Brain microvascular endothelial cell (primary cell): Measurements from ENCODE around the gene MAPKAPK2.

Experiments used
- DNase-seq: peaks from one replicate; pipeline ENCODE4 v3.0.0-alpha.2; 2020
- H3K27ac ChIP-seq: fragments of 250-450 bp; sonication (Bioruptor Pico); 2 replicates; pipeline ENCODE4 v1.5.1; 2020; ENCODE audit warnings: mild to moderate bottlenecking, moderate library complexity
- H3K27me3 ChIP-seq: fragments of 250-450 bp; sonication (Bioruptor Pico); replicated peaks from 2 replicates; pipeline ENCODE4 v1.5.1; 2020; ENCODE audit warnings: mild to moderate bottlenecking
- H3K36me3 ChIP-seq: fragments of 250-450 bp; sonication (Bioruptor Pico); replicated peaks from 2 replicates; pipeline ENCODE4 v1.5.1; 2020; ENCODE audit warnings: mild to moderate bottlenecking
- H3K4me3 ChIP-seq: 2 replicates; pipeline ENCODE4 v1.5.1; 2011; ENCODE audit warnings: low read depth, mild to moderate bottlenecking, control low read depth, low read length, moderate library complexity
- CTCF ChIP-seq: IDR thresholded peaks from 2 replicates; pipeline ENCODE4 v1.5.1; 2011; ENCODE audit warnings: low read depth, mild to moderate bottlenecking, moderate library complexity, low read length, control low read depth, inconsistent platforms; ENCODE audit errors: missing control alignments
- in situ Hi-C: cut with HindIII; loops from 2 replicates; pipeline ENCODE4 v1.10.0; 2017; ENCODE audit warnings: low sequenced_read_pairs, low pct_ligation_motif_present

MAPKAPK2 gene

DNA sequence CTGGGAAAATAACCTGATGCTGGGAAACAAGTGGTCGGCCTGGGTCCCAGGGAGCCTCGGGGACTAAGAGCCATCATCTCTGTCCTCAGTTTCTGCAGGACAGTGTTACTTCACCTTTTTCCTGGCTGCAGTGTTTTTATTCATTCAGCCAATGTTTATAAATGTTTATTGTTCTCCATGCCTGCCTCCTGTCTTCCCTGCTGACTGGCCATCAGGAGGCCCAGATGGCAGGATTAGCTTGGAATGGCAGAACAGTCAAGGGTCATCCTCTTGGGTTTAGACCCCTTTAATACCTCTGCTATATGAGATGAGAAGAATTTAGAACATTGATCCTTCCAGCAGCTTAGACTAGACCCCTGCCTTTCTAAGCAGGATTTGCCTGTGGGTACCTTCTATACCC lies 13.3 kb downstream of the MAPKAPK2 start:
- in situ Hi-C loops = no loop called here

DNA sequence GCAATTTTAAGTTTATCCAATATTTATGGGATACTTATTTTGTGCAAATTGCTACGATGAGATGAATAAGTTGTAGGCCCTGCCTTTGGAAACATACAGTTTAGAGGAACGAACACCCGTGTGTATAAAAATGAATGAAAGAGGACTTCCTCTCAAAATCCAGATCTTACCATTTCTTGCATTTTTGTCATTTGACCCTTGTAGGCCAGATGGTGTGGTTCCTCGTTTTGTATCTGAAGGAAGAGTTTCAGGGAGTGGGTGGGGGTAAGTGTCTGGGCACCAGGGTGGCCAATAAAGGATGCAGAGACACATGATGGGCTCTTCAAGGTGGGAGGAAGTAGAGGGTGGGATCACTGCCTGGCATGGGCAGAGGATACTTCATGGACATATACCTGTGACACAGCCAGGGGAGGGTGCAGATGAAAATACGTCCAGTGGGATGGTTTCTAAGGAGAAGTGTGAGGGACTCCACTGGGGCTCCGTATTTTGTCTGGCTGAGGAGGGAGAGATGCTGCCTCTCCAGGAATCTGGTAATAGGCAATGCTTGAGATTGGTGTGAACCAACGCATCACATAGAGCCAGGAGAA lies 14.4 kb downstream of the MAPKAPK2 start:
- in situ Hi-C loops = no loop called here
- Histone ChIP-seq H3K36me3 (no peaks in the 10 kb centered on the region), H3K4me3 (no peak overlapping the region), H3K27ac (no peak overlapping the region), H3K27me3 (no peaks in the 10 kb centered on the region)
- TF ChIP-seq CTCF = no peak
- DNase-seq = no peak

More for the DNA sequence above, 13.3 kb downstream of the MAPKAPK2 start:
- no peak overlapping the region for H3K27ac ChIP-seq
- no peak overlapping the region for H3K4me3 ChIP-seq
- H3K27me3 ChIP-seq = no peaks in the 10 kb centered on the region
- no peaks in the 10 kb centered on the region for H3K36me3 ChIP-seq
- TF ChIP-seq CTCF = no peak
- DNase-seq = no peak

DNA sequence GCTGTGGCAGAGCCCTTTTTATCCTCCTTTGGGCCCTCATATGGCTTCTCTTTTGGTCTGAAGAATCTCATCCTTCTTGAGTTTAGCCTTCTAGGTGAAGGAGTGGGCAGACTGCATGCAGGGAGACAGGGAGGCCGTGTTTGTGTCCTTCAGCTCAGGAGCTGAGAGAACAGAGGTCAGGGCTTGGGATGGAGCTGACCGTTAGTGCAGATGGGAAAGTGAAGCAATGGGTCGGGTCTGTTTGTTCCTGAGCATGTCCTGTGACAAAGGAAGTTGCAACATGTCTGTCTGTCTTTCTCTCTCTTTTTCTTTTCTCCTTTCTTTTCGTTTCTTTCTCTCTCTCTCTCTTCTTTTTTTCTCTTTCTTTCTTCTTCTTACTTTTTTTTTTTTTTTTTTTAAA lies 14.9 kb downstream of the MAPKAPK2 start:
- DNase-seq = no peak
- in situ Hi-C loops = no loop called here
- Histone ChIP-seq H3K4me3 (no peak overlapping the region), H3K27ac (no peak overlapping the region), H3K36me3 (no peaks in the 10 kb centered on the region), H3K27me3 (no peaks in the 10 kb centered on the region)
- no peak for TF ChIP-seq CTCF

DNA sequence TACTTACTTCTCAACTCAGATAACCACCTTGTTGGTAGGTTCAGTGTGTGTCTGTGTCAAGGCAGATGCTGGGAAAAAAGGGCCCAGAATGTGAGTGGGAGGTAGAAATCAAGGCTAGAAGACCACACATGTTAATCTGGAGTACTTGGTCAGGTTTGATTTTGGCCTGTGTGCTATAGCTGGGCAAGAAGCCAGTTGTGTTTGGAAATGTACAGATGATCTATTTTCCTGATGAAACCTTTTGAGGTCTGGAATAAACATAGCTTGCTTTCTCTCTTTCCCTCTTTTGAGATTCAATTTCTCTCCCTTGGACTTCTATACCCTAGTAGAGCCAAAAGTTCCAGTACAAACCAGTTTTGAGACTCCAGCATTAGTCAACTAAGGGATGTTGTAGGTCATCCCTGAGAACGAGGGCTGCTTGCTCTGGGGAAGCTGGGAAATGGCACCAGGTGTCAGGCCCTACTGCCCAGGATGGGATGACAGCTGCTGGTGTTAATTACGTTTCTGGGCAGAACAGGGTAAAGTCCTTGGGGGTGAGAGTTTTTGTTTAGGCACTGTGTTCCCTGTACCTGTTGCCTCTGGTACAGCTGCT lies 15.8 kb downstream of the MAPKAPK2 start:
- Histone ChIP-seq H3K27ac (no peak overlapping the region), H3K36me3 (no peaks in the 10 kb centered on the region), H3K27me3 (no peaks in the 10 kb centered on the region), H3K4me3 (no peak overlapping the region)
- in situ Hi-C loops = no loop called here
- no peak for DNase-seq
- TF ChIP-seq CTCF = no peak

GRCh38 chr1:206702260-206702659 lies 17.6 kb downstream of the MAPKAPK2 start:
- in situ Hi-C loops = no loop called here
- Histone ChIP-seq H3K27me3 (no peaks in the 10 kb centered on the region), H3K4me3 (no peak overlapping the region), H3K27ac (no peak overlapping the region), H3K36me3 (no peaks in the 10 kb centered on the region)
- no peak for DNase-seq
- no peak for TF ChIP-seq CTCF

GRCh38 chr1:206702803-206703202 lies 18.1 kb downstream of the MAPKAPK2 start:
- H3K27me3 ChIP-seq = no peaks in the 10 kb centered on the region
- in situ Hi-C loops = no loop called here
- no peaks in the 10 kb centered on the region for H3K36me3 ChIP-seq
- H3K27ac ChIP-seq = no peak overlapping the region
- TF ChIP-seq CTCF = no peak
- H3K4me3 ChIP-seq = no peak overlapping the region
- no peak for DNase-seq
